PC-9 (cell line): ENCODE results near the gene TIMM13. TPM values are rescaled to one million over a fixed set of nuclear protein-coding genes. Genes with fewer than 3 reads are reported as not detected.

Experiments used
- BruUV-seq: library from RNA; stranded (reverse); fragments of 400-500 nt; replicated peaks from 2 replicates; lab custom pipeline; 2021; lab: Mats Ljungman, UMichigan
- CTCF ChIA-PET: fragments of 300-600 bp; sonication (Branson Sonifier 250); formaldehyde crosslinking; loops from one replicate; lab custom pipeline; 2022; ENCODE audit warnings: antibody characterized with exemption; lab: Charles Lee
- POLR2A ChIA-PET: fragments of 300-600 bp; sonication (Branson Sonifier 250); formaldehyde crosslinking; loops from one replicate; lab custom pipeline; 2022; ENCODE audit warnings: antibody characterized with exemption; ENCODE audit not compliant: unreplicated experiment; lab: Charles Lee
- DNase-seq, 2 experiments: peaks; one replicate each; pipeline versions ENCODE4 v3.0.0 to v3.0.0-alpha.2; 2015 to 2022; ENCODE audit warnings: mixed read lengths in 1 of 2
- H2AFZ ChIP-seq: fragments of 200-600 bp; sonication (generic); 2 replicates; pipeline ENCODE4 v1.8.1; 2017; ENCODE audit warnings: antibody characterized with exemption
- H3F3A ChIP-seq: fragments of 200-600 bp; sonication (generic); 2 replicates; pipeline ENCODE4 v1.8.1; 2017; ENCODE audit warnings: antibody characterized with exemption, mild to moderate bottlenecking, low read depth; ENCODE audit not compliant: insufficient read depth
- H3K27ac ChIP-seq: fragments of 200-600 bp; sonication (generic); 2 replicates; pipeline ENCODE4 v1.6.1; 2016; ENCODE audit warnings: mixed run types
- H3K27me3 ChIP-seq: fragments of 200-600 bp; sonication (generic); 2 replicates; pipeline ENCODE4 v1.6.1; 2016; ENCODE audit warnings: low read depth, mixed run types; ENCODE audit not compliant: insufficient read depth
- H3K36me3 ChIP-seq: fragments of 200-600 bp; sonication (generic); 2 replicates; pipeline ENCODE4 v1.6.1; 2016; ENCODE audit warnings: low read depth, mixed run types
- H3K4me1 ChIP-seq: fragments of 200-600 bp; sonication (generic); replicated peaks from 2 replicates; pipeline ENCODE4 v1.6.1; 2016; ENCODE audit warnings: mixed run types; ENCODE audit not compliant: insufficient read depth
- H3K4me2 ChIP-seq: fragments of 200-600 bp; sonication (generic); 2 replicates; pipeline ENCODE4 v1.6.1; 2017; ENCODE audit warnings: mixed run types
- H3K4me3 ChIP-seq: fragments of 200-600 bp; sonication (generic); 2 replicates; pipeline ENCODE4 v1.6.1; 2016; ENCODE audit warnings: mixed run types
- H3K79me2 ChIP-seq: fragments of 200-600 bp; sonication (generic); 2 replicates; pipeline ENCODE4 v1.6.1; 2017; ENCODE audit warnings: low read depth, mixed run types
- H3K9me2 ChIP-seq: fragments of 200-600 bp; sonication (generic); 2 replicates; pipeline ENCODE4 v1.8.1; 2017; ENCODE audit warnings: mild to moderate bottlenecking; ENCODE audit not compliant: insufficient read depth
- H3K9me3 ChIP-seq: fragments of 200-600 bp; sonication (generic); 2 replicates; pipeline ENCODE4 v1.8.1; 2016; ENCODE audit warnings: low read depth; ENCODE audit not compliant: insufficient read depth
- H4K20me1 ChIP-seq: fragments of 200-600 bp; sonication (generic); 2 replicates; pipeline ENCODE4 v1.8.1; 2017; ENCODE audit not compliant: insufficient read depth
- EZH2 ChIP-seq: fragments of 200-600 bp; sonication (generic); IDR thresholded peaks from 2 replicates; pipeline ENCODE4 v1.8.0; 2017; ENCODE audit warnings: antibody characterized with exemption, low read depth
- intact Hi-C: fragments of 100-400 bp; cut with micrococcal nuclease; formaldehyde crosslinking; loops from one replicate; pipeline ENCODE4 v1.10.0; 2022; ENCODE audit not compliant: unreplicated experiment
- total RNA-seq: library from RNA; stranded (reverse); gene quantifications from 2 replicates; pipeline ENCODE4 v1.2.3, GENCODE V29; 2021
- TF ChIP-seq, protein P1 (sequence below): fragments of 200-600 bp; sonication (generic); conservative IDR thresholded peaks from 2 replicates; pipeline ENCODE4 v1.6.1; 2017; ENCODE audit warnings: mixed run types, antibody characterized with exemption, mild to moderate bottlenecking, moderate library complexity

Gene TIMM13
- total RNA-seq, 1 experiment from 2014 or later, result 80.0 TPM

GRCh38 chr19:2423915-2424685 is 3.3 kb downstream of the TIMM13 start:
- Histone ChIP-seq H2AFZ (no peak overlapping the region), H3K4me1 (0 out of 2 replicates have a peak, but pooled peaks cover 5% of the 10 kb centered on the region), H4K20me1 (peaks cover 27% of the 10 kb centered on the region), H3K9me3 (no peaks in the 10 kb centered on the region), H3K79me2 (peaks cover 20% of the 10 kb centered on the region), H3K9me2 (no peaks in the 10 kb centered on the region), H3F3A (peaks cover 14% of the 10 kb centered on the region), H3K27me3 (no peaks in the 10 kb centered on the region), H3K4me2 (no peak overlapping the region), H3K4me3 (no peak overlapping the region), H3K36me3 (no peaks in the 10 kb centered on the region), H3K27ac (no peak overlapping the region)
- no peak for DNase-seq
- POLR2A ChIA-PET, result interaction anchor here (0.6 kb wide), 1 partner anchor 8 kb away, joined by 3 read pairs; no protein-coding TSS in a partner anchor
- TF ChIP-seq, protein P1, sequence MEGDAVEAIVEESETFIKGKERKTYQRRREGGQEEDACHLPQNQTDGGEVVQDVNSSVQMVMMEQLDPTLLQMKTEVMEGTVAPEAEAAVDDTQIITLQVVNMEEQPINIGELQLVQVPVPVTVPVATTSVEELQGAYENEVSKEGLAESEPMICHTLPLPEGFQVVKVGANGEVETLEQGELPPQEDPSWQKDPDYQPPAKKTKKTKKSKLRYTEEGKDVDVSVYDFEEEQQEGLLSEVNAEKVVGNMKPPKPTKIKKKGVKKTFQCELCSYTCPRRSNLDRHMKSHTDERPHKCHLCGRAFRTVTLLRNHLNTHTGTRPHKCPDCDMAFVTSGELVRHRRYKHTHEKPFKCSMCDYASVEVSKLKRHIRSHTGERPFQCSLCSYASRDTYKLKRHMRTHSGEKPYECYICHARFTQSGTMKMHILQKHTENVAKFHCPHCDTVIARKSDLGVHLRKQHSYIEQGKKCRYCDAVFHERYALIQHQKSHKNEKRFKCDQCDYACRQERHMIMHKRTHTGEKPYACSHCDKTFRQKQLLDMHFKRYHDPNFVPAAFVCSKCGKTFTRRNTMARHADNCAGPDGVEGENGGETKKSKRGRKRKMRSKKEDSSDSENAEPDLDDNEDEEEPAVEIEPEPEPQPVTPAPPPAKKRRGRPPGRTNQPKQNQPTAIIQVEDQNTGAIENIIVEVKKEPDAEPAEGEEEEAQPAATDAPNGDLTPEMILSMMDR, result no peak
- no peak for TF ChIP-seq EZH2
- intact Hi-C loops, result no loop called here
- CTCF ChIA-PET, result interaction anchor here (0.7 kb wide), 1 partner anchor 651 kb away, joined by 7 read pairs; no protein-coding TSS in a partner anchor
- BruUV-seq, result no TSS peak

- no peak overlapping the region for H3K4me2 ChIP-seq
- BruUV-seq, result no TSS peak
- TF ChIP-seq EZH2, result no peak
- TF ChIP-seq, protein P1, result no peak
- no peaks in the 10 kb centered on the region for H3K27me3 ChIP-seq
- H3K9me2 ChIP-seq, result no peaks in the 10 kb centered on the region
- no peaks in the 10 kb centered on the region for H3K9me3 ChIP-seq
- no peak overlapping the region for H2AFZ ChIP-seq
- no peaks in the 10 kb centered on the region for H3K36me3 ChIP-seq
- DNase-seq, result no peak
- 0 out of 2 replicates have a peak, but pooled peaks cover 5% of the 10 kb centered on the region for H3K4me1 ChIP-seq
- peaks cover 27% of the 10 kb centered on the region for H4K20me1 ChIP-seq
- no peak overlapping the region for H3K27ac ChIP-seq
- POLR2A ChIA-PET, result interaction anchor here (0.6 kb wide), 1 partner anchor 583 kb away, joined by 8 read pairs; no protein-coding TSS in a partner anchor
- H3K79me2 ChIP-seq, result peaks cover 20% of the 10 kb centered on the region
- peaks cover 7% of the 10 kb centered on the region for H3F3A ChIP-seq
- CTCF ChIA-PET, result interaction anchor here (0.6 kb wide), 1 partner anchor 214 kb away, joined by 7 read pairs; no protein-coding TSS in a partner anchor
- H3K4me3 ChIP-seq, result no peak overlapping the region
- intact Hi-C loops, result no loop called here
Measured at GRCh38 chr19:2423071-2423914, 4.1 kb downstream of the TIMM13 start.

- no peaks in the 10 kb centered on the region for H3K27me3 ChIP-seq
- H3K27ac ChIP-seq, result no peak overlapping the region
- H3K79me2 ChIP-seq, result peaks cover 14% of the 10 kb centered on the region
- no peak for DNase-seq
- peaks cover 27% of the 10 kb centered on the region for H4K20me1 ChIP-seq
- peaks cover 6% of the 10 kb centered on the region; the same call in 1 of the 2 replicates for H3F3A ChIP-seq
- H3K9me3 ChIP-seq, result no peaks in the 10 kb centered on the region
- H3K4me2 ChIP-seq, result no peak overlapping the region
- POLR2A ChIA-PET, result interaction anchor here (0.6 to 0.9 kb wide), 2 partner anchors 13 to 47 kb away, joined by 3 read pairs; no protein-coding TSS in a partner anchor
- H3K36me3 ChIP-seq, result no peaks in the 10 kb centered on the region
- CTCF ChIA-PET, result no interaction called here
- H2AFZ ChIP-seq, result no peak overlapping the region
- 0 out of 2 replicates have a peak, but pooled peaks cover 5% of the 10 kb centered on the region for H3K4me1 ChIP-seq
- H3K9me2 ChIP-seq, result no peaks in the 10 kb centered on the region
- BruUV-seq, result no TSS peak
- no peak for TF ChIP-seq EZH2
- intact Hi-C loops, result no loop called here
- no peak overlapping the region for H3K4me3 ChIP-seq
Measured at GRCh38 chr19:2421581-2422306, 5.6 kb downstream of the TIMM13 start.
